SK-N-SH (cell line): ENCODE data around the gene MEP1A. TPM values are rescaled to one million over a fixed set of nuclear protein-coding genes. Genes with fewer than 3 reads are reported as not detected.

Source experiments
- CTCF ChIA-PET: fragments of 300-600, 350-600 bp; formaldehyde crosslinking; extraction: SDS; loops from one replicate; lab custom pipeline; 2021; lab: Yijun Ruan, JAX
- POLR2A ChIA-PET: fragments of 350-600 bp; sonication (Branson Sonifier 250); formaldehyde crosslinking; extraction: SDS; loops from one replicate; lab custom pipeline; 2020; ENCODE audit warnings: antibody characterized with exemption, inconsistent platforms; lab: Yijun Ruan, JAX
- DNase-seq: peaks from one replicate; pipeline ENCODE4 v3.0.0; 2012
- H2AFZ ChIP-seq: fragments of 200-600 bp; sonication (generic); 2 replicates; pipeline ENCODE4 v1.8.1; 2016; ENCODE audit warnings: antibody characterized with exemption, mild to moderate bottlenecking, low read depth
- H3F3A ChIP-seq: fragments of 200-600 bp; sonication (generic); replicated peaks from 2 replicates; pipeline ENCODE3; 2016; ENCODE audit warnings: antibody characterized with exemption, mild to moderate bottlenecking; ENCODE audit not compliant: insufficient read depth
- H3K27ac ChIP-seq, 2 experiments: fragments of 200-500 bp in 1 of 2; fragments of 200-600 bp in 1 of 2; sonication (Bioruptor generic) in 1 of 2; sonication (generic), shearing (Covaris generic) in 1 of 2; 2 replicates each; pipeline versions ENCODE4 v1.5.1 to v1.6.1; 2014 to 2016; ENCODE audit warnings: low read depth in 2 of 2, inconsistent platforms in 1 of 2, low read length in 1 of 2, mild to moderate bottlenecking in 1 of 2, mixed read lengths in 1 of 2
- H3K27me3 ChIP-seq: fragments of 200-600 bp; sonication (generic), shearing (Covaris generic); 2 replicates; pipeline ENCODE4 v1.6.1; 2016; ENCODE audit warnings: mixed run types; ENCODE audit not compliant: insufficient read depth
- H3K36me3 ChIP-seq, 2 experiments: fragments of 200-500 bp in 1 of 2; fragments of 200-600 bp in 1 of 2; sonication (Bioruptor generic) in 1 of 2; sonication (generic) in 1 of 2; replicated peaks in 1 of 2; 2 replicates each; pipeline versions ENCODE3 to v1.5.1; 2014 to 2016; ENCODE audit warnings: low read length in 1 of 2, mild to moderate bottlenecking in 1 of 2; ENCODE audit not compliant: insufficient read depth in 2 of 2, control insufficient read depth in 1 of 2
- H3K4me1 ChIP-seq, 2 experiments: fragments of 200-500 bp in 1 of 2; fragments of 200-600 bp in 1 of 2; sonication (Bioruptor generic) in 1 of 2; sonication (generic), shearing (Covaris generic) in 1 of 2; 2 replicates each; pipeline versions ENCODE4 v1.5.1 to v1.6.1; 2014 to 2016; ENCODE audit warnings: low read depth in 1 of 2, low read length in 1 of 2, mixed run types in 1 of 2; ENCODE audit not compliant: insufficient read depth in 2 of 2, control insufficient read depth in 1 of 2
- H3K4me2 ChIP-seq: fragments of 200-600 bp; sonication (generic), shearing (Covaris generic); 2 replicates; pipeline ENCODE4 v1.6.1; 2017; ENCODE audit warnings: mixed run types
- H3K4me3 ChIP-seq, 2 experiments: fragments of 200-500 bp in 1 of 2; fragments of 200-600 bp in 1 of 2; sonication (Bioruptor generic) in 1 of 2; sonication (generic), shearing (Covaris generic) in 1 of 2; 2 replicates each; pipeline versions ENCODE4 v1.5.1 to v1.8.1; 2014 to 2016; ENCODE audit warnings: low read depth in 2 of 2, inconsistent platforms in 1 of 2, low read length in 1 of 2, mild to moderate bottlenecking in 1 of 2, mixed read lengths in 1 of 2, moderate library complexity in 1 of 2
- H3K79me2 ChIP-seq: fragments of 200-600 bp; sonication (generic); 2 replicates; pipeline ENCODE4 v1.8.1; 2017; ENCODE audit warnings: mild to moderate bottlenecking; ENCODE audit not compliant: insufficient read depth
- H3K9ac ChIP-seq: fragments of 200-600 bp; sonication (generic); 2 replicates; pipeline ENCODE4 v1.6.1; 2017; ENCODE audit warnings: mixed run types
- H3K9me2 ChIP-seq: fragments of 200-600 bp; sonication (generic); 2 replicates; pipeline ENCODE4 v1.6.1; 2017; ENCODE audit warnings: mixed run types
- H3K9me3 ChIP-seq: fragments of 200-600 bp; sonication (generic); 2 replicates; pipeline ENCODE4 v1.6.1; 2017; ENCODE audit warnings: mixed run types, mild to moderate bottlenecking, moderate library complexity
- H4K20me1 ChIP-seq: fragments of 200-600 bp; sonication (generic); 2 replicates; pipeline ENCODE4 v1.6.1; 2017; ENCODE audit warnings: mild to moderate bottlenecking, mixed run types; ENCODE audit not compliant: insufficient read depth
- CHD2 ChIP-seq: fragments of 150-350 bp; IDR thresholded peaks from 2 replicates; pipeline ENCODE4 v1.6.1; 2018; ENCODE audit warnings: low read length; ENCODE audit not compliant: partially characterized antibody
- EP300 ChIP-seq, 2 experiments: IDR thresholded peaks; 2 replicates each; pipeline versions ENCODE4 v1.4.0 to v1.6.1; 2012; ENCODE audit warnings: borderline replicate concordance in 1 of 2, low read depth in 1 of 2, low read length in 1 of 2
- EZH2phosphoT487 ChIP-seq: fragments of 200-600 bp; sonication (generic); IDR thresholded peaks from 2 replicates; pipeline ENCODE4 v1.6.1; 2017; ENCODE audit warnings: low read depth, mixed run types, mild to moderate bottlenecking, antibody characterized with exemption, moderate library complexity, borderline replicate concordance
- FOXJ3 ChIP-seq: sonication (generic); formaldehyde crosslinking; IDR thresholded peaks from 2 replicates; pipeline ENCODE4 v1.5.1; 2020; ENCODE audit warnings: mild to moderate bottlenecking, missing genetic modification reagents
- FOXM1 ChIP-seq: IDR thresholded peaks from 2 replicates; pipeline ENCODE4 v1.4.0; 2012; ENCODE audit warnings: low read depth, mild to moderate bottlenecking
- GABPA ChIP-seq: IDR thresholded peaks from 2 replicates; pipeline ENCODE4 v1.4.0; 2012; ENCODE audit warnings: low read depth, mild to moderate bottlenecking
- IRF3 ChIP-seq: fragments of 150-350 bp; IDR thresholded peaks from 2 replicates; pipeline ENCODE4 v1.6.1; 2016; ENCODE audit warnings: mild to moderate bottlenecking, low read depth, low read length
- MAX ChIP-seq: IDR thresholded peaks from 2 replicates; pipeline ENCODE4 v1.4.0; 2012; ENCODE audit warnings: low read depth
- NRF1 ChIP-seq: IDR thresholded peaks from 2 replicates; pipeline ENCODE4 v1.6.1; 2012; ENCODE audit warnings: low read depth, mild to moderate bottlenecking, low read length
- RCOR1 ChIP-seq: fragments of 150-350 bp; IDR thresholded peaks from 2 replicates; pipeline ENCODE4 v1.6.1; 2017; ENCODE audit warnings: antibody characterized with exemption, low read length
- RFX5 ChIP-seq: IDR thresholded peaks from 2 replicates; pipeline ENCODE4 v1.6.1; 2012; ENCODE audit warnings: mild to moderate bottlenecking, improper control_type of control experiment, low read length
- SMC3 ChIP-seq: IDR thresholded peaks from 2 replicates; pipeline ENCODE4 v1.6.1; 2012; ENCODE audit warnings: low read depth, low read length, improper control_type of control experiment
- TCF12 ChIP-seq: IDR thresholded peaks from 2 replicates; pipeline ENCODE4 v1.4.0; 2012
- TEAD4 ChIP-seq: IDR thresholded peaks from 2 replicates; pipeline ENCODE4 v1.4.0; 2012; ENCODE audit warnings: mild to moderate bottlenecking, borderline replicate concordance; ENCODE audit not compliant: insufficient read depth
- USF2 ChIP-seq: fragments of 150-350 bp; IDR thresholded peaks from 2 replicates; pipeline ENCODE4 v1.6.1; 2017; ENCODE audit warnings: antibody characterized with exemption, low read length, low read depth, borderline replicate concordance
- YY1 ChIP-seq: IDR thresholded peaks from 2 replicates; pipeline ENCODE4 v1.4.0; 2012; ENCODE audit warnings: low read depth, mild to moderate bottlenecking
- ZBTB33 ChIP-seq: IDR thresholded peaks from 2 replicates; pipeline ENCODE4 v1.4.0; 2012; ENCODE audit warnings: low read depth, borderline replicate concordance
- WGBS: methylation state at CpG from one replicate; pipeline ENCODE4 v1.1.6; 2017; ENCODE audit warnings: low lambda C conversion rate; 5-methylcytosine and 5-hydroxymethylcytosine counted together
- polyA plus RNA-seq, 3 experiments: library from polyadenylated mRNA; depleted of rRNA; stranded (reverse); fragments of >200 nt; gene quantifications; 2 replicates each; pipeline ENCODE4 v1.2.3, GENCODE V29; 2012
- TF ChIP-seq, protein P1 (sequence below): IDR thresholded peaks from 2 replicates; pipeline ENCODE4 v1.4.0; 2012; ENCODE audit warnings: low read depth, borderline replicate concordance
- TF ChIP-seq, protein P2 (sequence below): IDR thresholded peaks from 2 replicates; pipeline ENCODE4; 2012
- TF ChIP-seq, protein P3 (sequence below): fragments of 200-600 bp; sonication (generic); IDR thresholded peaks from 2 replicates; pipeline ENCODE4 v1.6.1; 2017; ENCODE audit warnings: antibody characterized with exemption, mild to moderate bottlenecking, moderate library complexity

The MEP1A gene
- polyA plus RNA-seq, 1 of the 3 experiments (the other 2 are of a cell fraction): not detected

DNA sequence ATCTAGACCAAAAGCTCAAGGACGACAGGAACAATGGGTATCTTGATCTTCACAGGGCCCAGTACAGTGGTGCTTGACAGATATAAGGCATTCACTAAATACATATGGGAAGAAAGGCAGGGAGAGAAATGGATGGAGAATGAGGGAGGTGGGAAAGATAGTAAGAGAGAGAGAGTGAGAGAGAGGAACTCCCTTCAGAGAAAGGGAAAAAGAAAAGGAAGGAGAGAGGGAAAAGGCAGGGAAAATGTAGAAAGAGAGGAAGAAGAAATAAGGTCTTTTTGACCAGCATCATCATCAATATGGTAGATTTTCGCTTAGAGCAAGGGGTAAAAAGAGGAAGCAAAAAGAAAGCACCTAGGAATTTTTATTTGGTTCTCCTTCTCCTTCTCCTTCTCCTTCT is 47.2 kb upstream of the MEP1A start:
- H4K20me1 ChIP-seq: no peaks in the 10 kb centered on the region
- H3K36me3 ChIP-seq: no peaks in the 10 kb centered on the region
- CTCF ChIA-PET: no interaction called here
- H3K4me2 ChIP-seq: no peak overlapping the region
- no peak for DNase-seq
- H2AFZ ChIP-seq: no peak overlapping the region
- H3K9me3 ChIP-seq: no peaks in the 10 kb centered on the region
- WGBS: 0% methylated on average over 2 of the region's 2 CpGs
- H3K9ac ChIP-seq: no peak overlapping the region
- H3K79me2 ChIP-seq: no peaks in the 10 kb centered on the region
- H3F3A ChIP-seq: no peaks in the 10 kb centered on the region
- H3K27ac ChIP-seq: no peak overlapping the region
- H3K4me1 ChIP-seq: no peaks in the 10 kb centered on the region
- H3K9me2 ChIP-seq: no peaks in the 10 kb centered on the region
- TF ChIP-seq EP300 (IDR thresholded peaks at IDR 0.05; ENCODE audit: borderline replicate concordance in 1 of 2, low read depth in 1 of 2, low read length in 1 of 2): no peak
- TF ChIP-seq, protein P1, sequence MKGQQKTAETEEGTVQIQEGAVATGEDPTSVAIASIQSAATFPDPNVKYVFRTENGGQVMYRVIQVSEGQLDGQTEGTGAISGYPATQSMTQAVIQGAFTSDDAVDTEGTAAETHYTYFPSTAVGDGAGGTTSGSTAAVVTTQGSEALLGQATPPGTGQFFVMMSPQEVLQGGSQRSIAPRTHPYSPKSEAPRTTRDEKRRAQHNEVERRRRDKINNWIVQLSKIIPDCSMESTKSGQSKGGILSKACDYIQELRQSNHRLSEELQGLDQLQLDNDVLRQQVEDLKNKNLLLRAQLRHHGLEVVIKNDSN: no peak
- TF ChIP-seq RCOR1: no peak
- TF ChIP-seq, all 33 proteins: peak for 0
- Histone ChIP-seq H3K27me3 (no peaks in the 10 kb centered on the region), H3K4me3 (no peak overlapping the region)
- POLR2A ChIA-PET: no interaction called here

DNA sequence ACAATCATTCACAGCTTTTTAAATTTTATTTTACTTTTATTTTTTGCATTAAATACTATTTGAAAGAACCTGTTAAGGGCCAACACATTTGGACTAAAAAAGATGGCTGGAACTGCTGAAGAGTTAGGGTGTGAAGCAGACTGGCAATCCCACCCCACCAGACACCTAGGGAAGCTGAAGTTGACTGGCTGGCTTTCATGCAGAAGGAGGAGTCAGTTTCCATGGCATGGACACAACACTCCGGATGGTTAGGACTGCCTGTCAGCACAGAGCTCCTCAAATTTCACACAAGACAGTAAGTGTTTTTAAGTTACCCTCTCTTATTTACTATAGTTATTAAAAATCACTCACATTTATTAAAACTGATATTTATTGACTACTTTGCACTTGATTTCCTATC is 46.5 kb upstream of the MEP1A start, which contains the start of gene ANKRD66:
Gene ANKRD66 (plus strand): TSS at position 238 of the 400 bp plus-strand sequence. CDS start 5,016 bp downstream, outside the sequence.
- Histone ChIP-seq H3K36me3 (no peaks in the 10 kb centered on the region), H3K9ac (no peak within 1 kb of the TSS), H3F3A (no peaks in the 10 kb centered on the region), H3K27me3 (no peaks in the 10 kb centered on the region), H3K4me2 (no peak within 1 kb of the TSS), H3K79me2 (no peaks in the 10 kb centered on the region), H3K9me3 (no peaks in the 10 kb centered on the region), H4K20me1 (no peaks in the 10 kb centered on the region), H3K9me2 (no peaks in the 10 kb centered on the region), H3K4me1 (no peaks in the 10 kb centered on the region), H2AFZ (no peak within 1 kb of the TSS), H3K27ac (no peak within 1 kb of the TSS), H3K4me3 (no peak within 1 kb of the TSS)
- POLR2A ChIA-PET: no interaction called here
- WGBS: 0% methylated on average over 1 of the region's 1 CpG
- DNase-seq: no peak
- CTCF ChIA-PET: interaction anchor here (1.3 kb wide), 1 partner anchor 109 kb away, joined by 3 read pairs; no protein-coding TSS in a partner anchor
- no peak for TF ChIP-seq TCF12
- TF ChIP-seq TEAD4: no peak
- TF ChIP-seq FOXJ3 (CRISPR knock-in tag): no peak
- no peak for TF ChIP-seq YY1
- TF ChIP-seq, protein P2, sequence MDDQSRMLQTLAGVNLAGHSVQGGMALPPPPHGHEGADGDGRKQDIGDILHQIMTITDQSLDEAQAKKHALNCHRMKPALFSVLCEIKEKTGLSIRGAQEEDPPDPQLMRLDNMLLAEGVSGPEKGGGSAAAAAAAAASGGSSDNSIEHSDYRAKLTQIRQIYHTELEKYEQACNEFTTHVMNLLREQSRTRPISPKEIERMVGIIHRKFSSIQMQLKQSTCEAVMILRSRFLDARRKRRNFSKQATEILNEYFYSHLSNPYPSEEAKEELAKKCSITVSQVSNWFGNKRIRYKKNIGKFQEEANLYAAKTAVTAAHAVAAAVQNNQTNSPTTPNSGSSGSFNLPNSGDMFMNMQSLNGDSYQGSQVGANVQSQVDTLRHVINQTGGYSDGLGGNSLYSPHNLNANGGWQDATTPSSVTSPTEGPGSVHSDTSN: no peak
- TF ChIP-seq MAX: no peak
- TF ChIP-seq, protein P3, sequence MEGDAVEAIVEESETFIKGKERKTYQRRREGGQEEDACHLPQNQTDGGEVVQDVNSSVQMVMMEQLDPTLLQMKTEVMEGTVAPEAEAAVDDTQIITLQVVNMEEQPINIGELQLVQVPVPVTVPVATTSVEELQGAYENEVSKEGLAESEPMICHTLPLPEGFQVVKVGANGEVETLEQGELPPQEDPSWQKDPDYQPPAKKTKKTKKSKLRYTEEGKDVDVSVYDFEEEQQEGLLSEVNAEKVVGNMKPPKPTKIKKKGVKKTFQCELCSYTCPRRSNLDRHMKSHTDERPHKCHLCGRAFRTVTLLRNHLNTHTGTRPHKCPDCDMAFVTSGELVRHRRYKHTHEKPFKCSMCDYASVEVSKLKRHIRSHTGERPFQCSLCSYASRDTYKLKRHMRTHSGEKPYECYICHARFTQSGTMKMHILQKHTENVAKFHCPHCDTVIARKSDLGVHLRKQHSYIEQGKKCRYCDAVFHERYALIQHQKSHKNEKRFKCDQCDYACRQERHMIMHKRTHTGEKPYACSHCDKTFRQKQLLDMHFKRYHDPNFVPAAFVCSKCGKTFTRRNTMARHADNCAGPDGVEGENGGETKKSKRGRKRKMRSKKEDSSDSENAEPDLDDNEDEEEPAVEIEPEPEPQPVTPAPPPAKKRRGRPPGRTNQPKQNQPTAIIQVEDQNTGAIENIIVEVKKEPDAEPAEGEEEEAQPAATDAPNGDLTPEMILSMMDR: no peak
- no peak for TF ChIP-seq USF2
- TF ChIP-seq CHD2: no peak
- no peak for TF ChIP-seq RFX5
- TF ChIP-seq NRF1: no peak
- no peak for TF ChIP-seq FOXM1
- no peak for TF ChIP-seq RCOR1
- TF ChIP-seq GABPA: no peak
- TF ChIP-seq EZH2phosphoT487: no peak
- TF ChIP-seq SMC3: no peak
- TF ChIP-seq ZBTB33: no peak
- TF ChIP-seq IRF3: no peak
